ENCODE results near the gene PARD3. TPM values are rescaled to one million over a fixed set of nuclear protein-coding genes. Genes with fewer than 3 reads are reported as not detected.

Gene PARD3
- total and polyA plus RNA-seq, 2 donors (not counting 3 experiments of a cell fraction or from before 2014, with no cell fraction given): 7.3 to 24.1 TPM

- dilution Hi-C loops (cut with MboI; ENCODE audit: extremely low pct_ligation_motif_present, low sequenced_read_pairs): no loop called here
- CTCF ChIA-PET: no interaction called here
These were observed 19.8 kb downstream of the PARD3 start for GRCh38 chr10:34795334-34795733.

More at GRCh38 chr10:34795334-34795733, 19.8 kb downstream of the PARD3 start:
- no peak for TF ChIP-seq POLR2AphosphoS5 (IDR thresholded peaks at IDR 0.05; ENCODE audit: insufficient read depth, low read depth, low read length)
- TF ChIP-seq EZH2 (IDR thresholded peaks at IDR 0.05; ENCODE audit: borderline replicate concordance, low read depth, low read length, severe bottlenecking): no peak
- TF ChIP-seq MYC (IDR thresholded peaks at IDR 0.05; ENCODE audit: low read depth, low read length): no peak
- no peak for TF ChIP-seq GATA2 (IDR thresholded peaks at IDR 0.05; ENCODE audit: insufficient read depth, insufficient read length, low read depth, low read length)
- TF ChIP-seq CTCF (IDR thresholded peaks at IDR 0.05; ENCODE audit: extremely low read depth in 1 of 2, insufficient read depth in 1 of 2, low read depth in 1 of 2, low read length in 2 of 2): no peak
- TF ChIP-seq, protein P1, sequence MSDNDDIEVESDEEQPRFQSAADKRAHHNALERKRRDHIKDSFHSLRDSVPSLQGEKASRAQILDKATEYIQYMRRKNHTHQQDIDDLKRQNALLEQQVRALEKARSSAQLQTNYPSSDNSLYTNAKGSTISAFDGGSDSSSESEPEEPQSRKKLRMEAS (IDR thresholded peaks at IDR 0.05; ENCODE audit: insufficient read depth, insufficient read length): no peak
- TF ChIP-seq FOS (IDR thresholded peaks at IDR 0.05; ENCODE audit: borderline replicate concordance, insufficient read depth, low read length): no peak
- TF ChIP-seq JUN (IDR thresholded peaks at IDR 0.05; ENCODE audit: borderline replicate concordance, insufficient read depth, insufficient read length, low read depth): no peak
- no peak for TF ChIP-seq POLR2A (IDR thresholded peaks at IDR 0.05; ENCODE audit: low read depth, low read length)
- BruUV-seq (replicated peaks): no TSS peak
- intact Hi-C loops (cut with micrococcal nuclease): no loop called here
- Histone ChIP-seq H3K9me3 (replicated peaks; ENCODE audit: control insufficient read depth, insufficient read depth, low read length) (no peaks in the 10 kb centered on the region), H3K9me1 (replicated peaks; ENCODE audit: control insufficient read depth, extremely low read depth, insufficient read depth, low read length) (no peaks in the 10 kb centered on the region), H2AFZ (ENCODE audit: low read depth, low read length) (no peak overlapping the region), H3K4me3 (replicated peaks in 1 of 3; ENCODE audit: insufficient read depth in 1 of 3, low read depth in 1 of 3, low read length in 3 of 3) (no peak overlapping the region), H3K79me2 (ENCODE audit: control insufficient read depth, insufficient read depth, low read length) (peaks cover 13% of the 10 kb centered on the region), H3K4me1 (ENCODE audit: control insufficient read depth, extremely low read depth, insufficient read depth, low read length) (no peaks in the 10 kb centered on the region), H3K27ac (ENCODE audit: insufficient read depth, low read depth, low read length) (no peak overlapping the region), H3K27me3 (ENCODE audit: control insufficient read depth in 2 of 2, insufficient read depth in 2 of 2, low read length in 2 of 2) (no peaks in the 10 kb centered on the region), H3K36me3 (ENCODE audit: control insufficient read depth in 2 of 2, extremely low read depth in 1 of 2, insufficient read depth in 2 of 2, low read length in 2 of 2) (no peaks in the 10 kb centered on the region), H3K9ac (replicated peaks; ENCODE audit: extremely low read depth, insufficient read depth, low read length) (no peak overlapping the region), H4K20me1 (replicated peaks; ENCODE audit: control insufficient read depth, extremely low read depth, insufficient read depth, low read length) (no peaks in the 10 kb centered on the region), H3K4me2 (ENCODE audit: insufficient read depth, low read length) (no peak overlapping the region)
- no peak for FAIRE-seq
- no peak for DNase-seq (ENCODE audit: low read depth, low spot score)
- POLR2A ChIA-PET: interaction anchor here (0.7 kb wide), 1 partner anchor 14 kb away, joined by 3 read pairs; no protein-coding TSS in a partner anchor
